WTC11 (cell line): ENCODE measurements around the gene SCYL1. TPM values are rescaled to one million over a fixed set of nuclear protein-coding genes. Genes with fewer than 3 reads are reported as not detected.

Experiments used
- AR ChIP-seq: fragments of 250-450 bp; sonication (Bioruptor Pico); IDR thresholded peaks from 2 replicates; pipeline ENCODE4 v1.9.0; 2021; ENCODE audit warnings: mild to moderate bottlenecking
- ATF1 ChIP-seq: sonication (generic); formaldehyde crosslinking; IDR thresholded peaks from 2 replicates; pipeline ENCODE4 v1.8.1; 2023; ENCODE audit warnings: mild to moderate bottlenecking, moderate library complexity, missing genetic modification reagents
- ATF2 ChIP-seq: sonication (generic); formaldehyde crosslinking; IDR thresholded peaks from 2 replicates; pipeline ENCODE4 v1.8.1; 2022; ENCODE audit warnings: low read depth, missing genetic modification reagents, borderline replicate concordance
- ATF6 ChIP-seq: sonication (generic); formaldehyde crosslinking; IDR thresholded peaks from 2 replicates; pipeline ENCODE4 v1.8.1; 2023; ENCODE audit warnings: mild to moderate bottlenecking, missing genetic modification reagents
- E2F1 ChIP-seq: sonication (generic); formaldehyde crosslinking; IDR thresholded peaks from 2 replicates; pipeline ENCODE4 v1.8.0; 2022; ENCODE audit warnings: mild to moderate bottlenecking, missing genetic modification reagents
- ELF4 ChIP-seq: sonication (generic); formaldehyde crosslinking; IDR thresholded peaks from 2 replicates; pipeline ENCODE4 v1.8.1; 2022; ENCODE audit warnings: low read depth, mild to moderate bottlenecking, moderate library complexity, missing genetic modification reagents
- EMX1 ChIP-seq: fragments of 250-450 bp; sonication (Bioruptor Pico); IDR thresholded peaks from 2 replicates; pipeline ENCODE4 v1.8.0; 2021; ENCODE audit warnings: mild to moderate bottlenecking
- FOXP1 ChIP-seq: sonication (generic); formaldehyde crosslinking; IDR thresholded peaks from 2 replicates; pipeline ENCODE4 v1.8.0; 2022; ENCODE audit warnings: missing genetic modification reagents, mild to moderate bottlenecking, moderate library complexity, borderline replicate concordance
- GTF2I ChIP-seq: fragments of 250-450 bp; sonication (Bioruptor Pico); conservative IDR thresholded peaks from 2 replicates; pipeline ENCODE4 v1.4.0; 2021; ENCODE audit warnings: mild to moderate bottlenecking
- HMGA2 ChIP-seq: fragments of 250-450 bp; sonication (Bioruptor Pico); IDR thresholded peaks from 2 replicates; pipeline ENCODE4 v1.4.0; 2021; ENCODE audit warnings: mild to moderate bottlenecking, moderate library complexity
- MXD4 ChIP-seq: fragments of 250-450 bp; sonication (Bioruptor Pico); IDR thresholded peaks from 2 replicates; pipeline ENCODE4 v1.8.0; 2021; ENCODE audit warnings: mild to moderate bottlenecking, moderate library complexity, borderline replicate concordance
- NR1H2 ChIP-seq: sonication (generic); formaldehyde crosslinking; IDR thresholded peaks from 2 replicates; pipeline ENCODE4 v1.9.0; 2021; ENCODE audit warnings: mild to moderate bottlenecking, moderate library complexity, missing genetic modification reagents
- NR3C1 ChIP-seq: sonication (generic); formaldehyde crosslinking; conservative IDR thresholded peaks from 2 replicates; pipeline ENCODE4 v1.8.1; 2023; ENCODE audit warnings: low read depth, mild to moderate bottlenecking, missing genetic modification reagents
- OVOL2 ChIP-seq: fragments of 250-450 bp; sonication (Bioruptor Pico); IDR thresholded peaks from 2 replicates; pipeline ENCODE4 v1.9.0; 2021; ENCODE audit warnings: mild to moderate bottlenecking, borderline replicate concordance
- RELA ChIP-seq: sonication (generic); formaldehyde crosslinking; IDR thresholded peaks from 2 replicates; pipeline ENCODE4 v1.8.1; 2022; ENCODE audit warnings: missing genetic modification reagents, mild to moderate bottlenecking, borderline replicate concordance
- RORB ChIP-seq: fragments of 250-450 bp; sonication (Bioruptor Pico); IDR thresholded peaks from 2 replicates; pipeline ENCODE4 v1.9.0; 2021; ENCODE audit warnings: mild to moderate bottlenecking
- TCF7 ChIP-seq: sonication (generic); formaldehyde crosslinking; IDR thresholded peaks from 2 replicates; pipeline ENCODE4 v1.8.0; 2022; ENCODE audit warnings: mild to moderate bottlenecking, low read depth, missing genetic modification reagents, moderate library complexity
- ZNF121 ChIP-seq: sonication (generic); formaldehyde crosslinking; IDR thresholded peaks from 2 replicates; pipeline ENCODE4 v1.8.0; 2023; ENCODE audit warnings: missing genetic modification reagents
- ZNF219 ChIP-seq: sonication (generic); formaldehyde crosslinking; IDR thresholded peaks from 2 replicates; pipeline ENCODE4 v1.8.0; 2023; ENCODE audit warnings: missing genetic modification reagents, mild to moderate bottlenecking, borderline replicate concordance
- ZNF263 ChIP-seq: sonication (generic); formaldehyde crosslinking; IDR thresholded peaks from 2 replicates; pipeline ENCODE4 v1.8.1; 2022; ENCODE audit warnings: low read depth, mild to moderate bottlenecking, moderate library complexity, missing genetic modification reagents
- ZNF423 ChIP-seq: fragments of 250-450 bp; sonication (Bioruptor Pico); IDR thresholded peaks from 2 replicates; pipeline ENCODE4 v2.1.2; 2022; ENCODE audit warnings: mild to moderate bottlenecking, moderate library complexity
- total RNA-seq: library from RNA; stranded (reverse); gene quantifications from 3 replicates; pipeline ENCODE4 v1.2.3, GENCODE V29; 2021
- TF ChIP-seq, protein P1 (sequence below): sonication (generic); formaldehyde crosslinking; IDR thresholded peaks from 2 replicates; pipeline ENCODE4 v1.8.1; 2023; ENCODE audit warnings: mild to moderate bottlenecking, missing genetic modification reagents, borderline replicate concordance
- TF ChIP-seq, protein P2 (sequence below): sonication (generic); formaldehyde crosslinking; IDR thresholded peaks from 2 replicates; pipeline ENCODE4 v1.8.1; 2023; ENCODE audit warnings: mild to moderate bottlenecking, missing genetic modification reagents, moderate library complexity
- TF ChIP-seq, protein P3 (sequence below): sonication (generic); formaldehyde crosslinking; IDR thresholded peaks from 2 replicates; pipeline ENCODE4 v1.8.0; 2022; ENCODE audit warnings: mild to moderate bottlenecking, missing genetic modification reagents
- TF ChIP-seq, protein P4 (sequence below): sonication (generic); formaldehyde crosslinking; IDR thresholded peaks from 2 replicates; pipeline ENCODE4 v1.8.1; 2022; ENCODE audit warnings: low read depth, mild to moderate bottlenecking, moderate library complexity, missing genetic modification reagents, borderline replicate concordance

SCYL1 gene
- total RNA-seq, 1 experiment from 2014 or later = 76.8 TPM

DNA sequence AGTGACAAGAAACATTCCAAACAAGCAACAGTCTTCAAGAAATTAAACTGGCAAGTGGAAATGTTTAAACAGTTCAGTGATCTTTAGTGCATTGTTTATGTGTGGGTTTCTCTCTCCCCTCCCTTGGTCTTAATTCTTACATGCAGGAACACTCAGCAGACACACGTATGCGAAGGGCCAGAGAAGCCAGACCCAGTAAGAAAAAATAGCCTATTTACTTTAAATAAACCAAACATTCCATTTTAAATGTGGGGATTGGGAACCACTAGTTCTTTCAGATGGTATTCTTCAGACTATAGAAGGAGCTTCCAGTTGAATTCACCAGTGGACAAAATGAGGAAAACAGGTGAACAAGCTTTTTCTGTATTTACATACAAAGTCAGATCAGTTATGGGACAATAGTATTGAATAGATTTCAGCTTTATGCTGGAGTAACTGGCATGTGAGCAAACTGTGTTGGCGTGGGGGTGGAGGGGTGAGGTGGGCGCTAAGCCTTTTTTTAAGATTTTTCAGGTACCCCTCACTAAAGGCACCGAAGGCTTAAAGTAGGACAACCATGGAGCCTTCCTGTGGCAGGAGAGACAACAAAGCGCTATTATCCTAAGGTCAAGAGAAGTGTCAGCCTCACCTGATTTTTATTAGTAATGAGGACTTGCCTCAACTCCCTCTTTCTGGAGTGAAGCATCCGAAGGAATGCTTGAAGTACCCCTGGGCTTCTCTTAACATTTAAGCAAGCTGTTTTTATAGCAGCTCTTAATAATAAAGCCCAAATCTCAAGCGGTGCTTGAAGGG lies 20.0 kb upstream of the SCYL1 start (continued):
- TF ChIP-seq, protein P1, sequence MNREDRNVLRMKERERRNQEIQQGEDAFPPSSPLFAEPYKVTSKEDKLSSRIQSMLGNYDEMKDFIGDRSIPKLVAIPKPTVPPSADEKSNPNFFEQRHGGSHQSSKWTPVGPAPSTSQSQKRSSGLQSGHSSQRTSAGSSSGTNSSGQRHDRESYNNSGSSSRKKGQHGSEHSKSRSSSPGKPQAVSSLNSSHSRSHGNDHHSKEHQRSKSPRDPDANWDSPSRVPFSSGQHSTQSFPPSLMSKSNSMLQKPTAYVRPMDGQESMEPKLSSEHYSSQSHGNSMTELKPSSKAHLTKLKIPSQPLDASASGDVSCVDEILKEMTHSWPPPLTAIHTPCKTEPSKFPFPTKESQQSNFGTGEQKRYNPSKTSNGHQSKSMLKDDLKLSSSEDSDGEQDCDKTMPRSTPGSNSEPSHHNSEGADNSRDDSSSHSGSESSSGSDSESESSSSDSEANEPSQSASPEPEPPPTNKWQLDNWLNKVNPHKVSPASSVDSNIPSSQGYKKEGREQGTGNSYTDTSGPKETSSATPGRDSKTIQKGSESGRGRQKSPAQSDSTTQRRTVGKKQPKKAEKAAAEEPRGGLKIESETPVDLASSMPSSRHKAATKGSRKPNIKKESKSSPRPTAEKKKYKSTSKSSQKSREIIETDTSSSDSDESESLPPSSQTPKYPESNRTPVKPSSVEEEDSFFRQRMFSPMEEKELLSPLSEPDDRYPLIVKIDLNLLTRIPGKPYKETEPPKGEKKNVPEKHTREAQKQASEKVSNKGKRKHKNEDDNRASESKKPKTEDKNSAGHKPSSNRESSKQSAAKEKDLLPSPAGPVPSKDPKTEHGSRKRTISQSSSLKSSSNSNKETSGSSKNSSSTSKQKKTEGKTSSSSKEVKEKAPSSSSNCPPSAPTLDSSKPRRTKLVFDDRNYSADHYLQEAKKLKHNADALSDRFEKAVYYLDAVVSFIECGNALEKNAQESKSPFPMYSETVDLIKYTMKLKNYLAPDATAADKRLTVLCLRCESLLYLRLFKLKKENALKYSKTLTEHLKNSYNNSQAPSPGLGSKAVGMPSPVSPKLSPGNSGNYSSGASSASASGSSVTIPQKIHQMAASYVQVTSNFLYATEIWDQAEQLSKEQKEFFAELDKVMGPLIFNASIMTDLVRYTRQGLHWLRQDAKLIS (CRISPR knock-in tag) = no peak
- TF ChIP-seq ATF2 (CRISPR knock-in tag) (no peak), EMX1 (CRISPR knock-in tag) (peak; percentile 83), NR3C1 (CRISPR knock-in tag) (no peak), ZNF423 (no peak), GTF2I (CRISPR knock-in tag) (no peak), ZNF121 (CRISPR knock-in tag) (no peak), ZNF219 (no peak), MXD4 (CRISPR knock-in tag) (no peak), FOXP1 (CRISPR knock-in tag) (no peak), ELF4 (CRISPR knock-in tag) (no peak), ATF1 (CRISPR knock-in tag) (no peak), NR1H2 (CRISPR knock-in tag) (no peak), RORB (CRISPR knock-in tag) (no peak; the same call in 1 of the 2 replicates), AR (peak; percentile 88; the same call in 1 of the 2 replicates), OVOL2 (no peak), ATF6 (CRISPR knock-in tag) (no peak), E2F1 (CRISPR knock-in tag) (no peak), RELA (CRISPR knock-in tag) (no peak), ZNF263 (CRISPR knock-in tag) (no peak), TCF7 (CRISPR knock-in tag) (no peak), HMGA2 (CRISPR knock-in tag) (no peak)
- TF ChIP-seq, protein P2, sequence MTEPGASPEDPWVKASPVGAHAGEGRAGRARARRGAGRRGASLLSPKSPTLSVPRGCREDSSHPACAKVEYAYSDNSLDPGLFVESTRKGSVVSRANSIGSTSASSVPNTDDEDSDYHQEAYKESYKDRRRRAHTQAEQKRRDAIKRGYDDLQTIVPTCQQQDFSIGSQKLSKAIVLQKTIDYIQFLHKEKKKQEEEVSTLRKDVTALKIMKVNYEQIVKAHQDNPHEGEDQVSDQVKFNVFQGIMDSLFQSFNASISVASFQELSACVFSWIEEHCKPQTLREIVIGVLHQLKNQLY (CRISPR knock-in tag) = no peak
- TF ChIP-seq, protein P3, sequence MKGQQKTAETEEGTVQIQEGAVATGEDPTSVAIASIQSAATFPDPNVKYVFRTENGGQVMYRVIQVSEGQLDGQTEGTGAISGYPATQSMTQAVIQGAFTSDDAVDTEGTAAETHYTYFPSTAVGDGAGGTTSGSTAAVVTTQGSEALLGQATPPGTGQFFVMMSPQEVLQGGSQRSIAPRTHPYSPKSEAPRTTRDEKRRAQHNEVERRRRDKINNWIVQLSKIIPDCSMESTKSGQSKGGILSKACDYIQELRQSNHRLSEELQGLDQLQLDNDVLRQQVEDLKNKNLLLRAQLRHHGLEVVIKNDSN (CRISPR knock-in tag) = no peak
- TF ChIP-seq, protein P4, sequence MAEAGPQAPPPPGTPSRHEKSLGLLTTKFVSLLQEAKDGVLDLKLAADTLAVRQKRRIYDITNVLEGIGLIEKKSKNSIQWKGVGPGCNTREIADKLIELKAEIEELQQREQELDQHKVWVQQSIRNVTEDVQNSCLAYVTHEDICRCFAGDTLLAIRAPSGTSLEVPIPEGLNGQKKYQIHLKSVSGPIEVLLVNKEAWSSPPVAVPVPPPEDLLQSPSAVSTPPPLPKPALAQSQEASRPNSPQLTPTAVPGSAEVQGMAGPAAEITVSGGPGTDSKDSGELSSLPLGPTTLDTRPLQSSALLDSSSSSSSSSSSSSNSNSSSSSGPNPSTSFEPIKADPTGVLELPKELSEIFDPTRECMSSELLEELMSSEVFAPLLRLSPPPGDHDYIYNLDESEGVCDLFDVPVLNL (CRISPR knock-in tag) = no peak
